DND-41 (cell line): ENCODE data around the gene MPND.

Experiments
- CTCF ChIP-seq: IDR thresholded peaks from 2 replicates; pipeline ENCODE4 v1.5.1; 2012; ENCODE audit warnings: borderline replicate concordance, low read length, moderate library complexity, mild to moderate bottlenecking; ENCODE audit not compliant: poor library complexity, severe bottlenecking; ENCODE audit errors: extremely low read depth
- EZH2 ChIP-seq: IDR thresholded peaks from 3 replicates; pipeline ENCODE4 v1.6.1; 2012; ENCODE audit warnings: borderline replicate concordance, low read depth, mild to moderate bottlenecking, moderate library complexity, low read length, inconsistent platforms; ENCODE audit not compliant: severe bottlenecking

GRCh38 chr19:4375164-4376027, 32.0 kb downstream of the MPND start:
- TF ChIP-seq CTCF (no peak), EZH2 (no peak)
